Body of pancreas (tissue), 4 donors: ENCODE measurements around the gene JCAD.

ENCODE experiments used
- CTCF ChIP-seq, 7 experiments: fragments of 450-650 bp in 4 of 7; fragments of 200-600 bp in 3 of 7; sonication (generic) in 3 of 7; IDR thresholded peaks; one replicate each; pipeline ENCODE4 v1.5.1; 2016 to 2019; ENCODE audit warnings: antibody characterized with exemption in 7 of 7
- POLR2A ChIP-seq, 3 donors: fragments of 450-650 bp; IDR thresholded peaks; one replicate each; pipeline ENCODE4 v1.6.1; 2016; ENCODE audit warnings: antibody characterized with exemption in 3 of 3, mild to moderate bottlenecking in 2 of 3

GRCh38 chr10:30013757-30014156 is 45.6 kb downstream of the JCAD start:
- TF ChIP-seq CTCF (IDR thresholded peaks at IDR 0.05) (no peak), POLR2A (IDR thresholded peaks at IDR 0.05) (no peak)
